Small intestine (tissue), 7 donors: ENCODE data around the gene SPATA16. TPM values are rescaled to one million over a fixed set of nuclear protein-coding genes. Genes with fewer than 3 reads are reported as not detected.
"Not testable (repeated sequence)": the region's sequence is repeated elsewhere in the genome, so short reads cannot be mapped to it uniquely, and the experiment has no call there.

Experiments used
- DNase-seq, 2 donors: peaks; one replicate each; pipeline versions ENCODE4 v3.0.0 to v3.0.0-alpha.2; 2013
- FAIRE-seq: peaks from 2 replicates; lab custom pipeline; 2012; peaks lifted over from hg19 to GRCh38; lab: Jason Lieb, UNC
- H3K27ac ChIP-seq, 3 donors: one replicate each; pipeline ENCODE4 v1.5.1; 2013; ENCODE audit warnings: low read length in 2 of 3, mild to moderate bottlenecking in 2 of 3, control low read depth in 1 of 3, inconsistent platforms in 1 of 3, low read depth in 1 of 3, moderate library complexity in 1 of 3
- H3K27me3 ChIP-seq, 3 donors: one replicate each; pipeline ENCODE4 v1.6.1; 2013; ENCODE audit warnings: low read length in 3 of 3, inconsistent platforms in 1 of 3; ENCODE audit not compliant: control insufficient read depth in 3 of 3, insufficient read depth in 3 of 3
- H3K36me3 ChIP-seq, 3 donors: one replicate each; pipeline ENCODE4 v1.6.1; 2013; ENCODE audit warnings: low read length in 3 of 3, inconsistent platforms in 1 of 3, low read depth in 1 of 3, mild to moderate bottlenecking in 1 of 3, moderate library complexity in 1 of 3; ENCODE audit not compliant: control insufficient read depth in 3 of 3, insufficient read depth in 2 of 3
- H3K4me1 ChIP-seq, 3 donors: one replicate each; pipeline ENCODE4 v1.6.1; 2013; ENCODE audit warnings: low read length in 2 of 3, inconsistent platforms in 1 of 3, low read depth in 1 of 3, mild to moderate bottlenecking in 1 of 3, moderate library complexity in 1 of 3; ENCODE audit not compliant: control insufficient read depth in 3 of 3, insufficient read depth in 2 of 3
- H3K4me3 ChIP-seq, 3 donors: one replicate each; pipeline ENCODE4 v1.5.1; 2013; ENCODE audit warnings: low read length in 3 of 3, control low read depth in 1 of 3, inconsistent platforms in 1 of 3, low read depth in 1 of 3, mild to moderate bottlenecking in 1 of 3, moderate library complexity in 1 of 3
- H3K9me3 ChIP-seq, 2 donors: one replicate each; pipeline ENCODE4 v1.6.1; 2013; ENCODE audit warnings: low read depth in 1 of 2, low read length in 1 of 2; ENCODE audit not compliant: control insufficient read depth in 2 of 2, insufficient read depth in 1 of 2
- WGBS, 3 donors: extraction: QIAGEN DNeasy Blood & Tissue Kit; methylation state at CpG; one replicate each; pipeline ENCODE4 v1.1.7; 2013; 5-methylcytosine and 5-hydroxymethylcytosine counted together
- polyA plus RNA-seq, 4 donors: library from polyadenylated mRNA; stranded (reverse) in 3 of 4; unstranded in 1 of 4; fragments of 200-250 nt in 3 of 4; fragments of 120-200 nt in 1 of 4; gene quantifications; one replicate each; pipeline versions ENCODE4 v1.2.1 to v1.2.3, GENCODE V29; 2013
- donor health status: healthy with polysubstance abuse.
- donor health status: control.
- donor health status: control.
- donor health status: Bipolar disorder and iron deficiency.
- donor health status: healthy.

Gene SPATA16
- polyA plus RNA-seq, 4 donors, result not detected

- H3K9me3 ChIP-seq, result no peaks in the 10 kb centered on the region
- H3K36me3 ChIP-seq, result no peaks in the 10 kb centered on the region
- no peaks in the 10 kb centered on the region for H3K27me3 ChIP-seq
- no peak overlapping the region for H3K4me3 ChIP-seq
- WGBS, 3 donors, result 45 to 68% (median 54%) methylated on average over 2 of the region's 2 CpGs
- no peak for DNase-seq
- H3K27ac ChIP-seq, result no peak overlapping the region
- FAIRE-seq, result no peak
- H3K4me1 ChIP-seq, result no peaks in the 10 kb centered on the region
Measured at GRCh38 chr3:172973799-172974198, 167.2 kb downstream of the SPATA16 start.

GRCh38 chr3:172972717-172973116 lies 168.3 kb downstream of the SPATA16 start:
- no peaks in the 10 kb centered on the region for H3K4me1 ChIP-seq
- 81 to 91% (median 89%) methylated on average over 5 of the region's 5 CpGs for WGBS, 3 donors
- no peaks in the 10 kb centered on the region for H3K27me3 ChIP-seq
- no peak overlapping the region for H3K27ac ChIP-seq
- no peak overlapping the region for H3K4me3 ChIP-seq
- FAIRE-seq (no peak), DNase-seq (no peak)
- H3K9me3 ChIP-seq, result no peaks in the 10 kb centered on the region
- no peaks in the 10 kb centered on the region for H3K36me3 ChIP-seq

GRCh38 chr3:172972067-172972466 lies 169.0 kb downstream of the SPATA16 start:
- Histone ChIP-seq H3K36me3 (no peaks in the 10 kb centered on the region), H3K4me3 (no peak overlapping the region), H3K27me3 (no peaks in the 10 kb centered on the region), H3K27ac (no peak overlapping the region), H3K4me1 (no peaks in the 10 kb centered on the region), H3K9me3 (no peaks in the 10 kb centered on the region)
- FAIRE-seq (no peak), DNase-seq (no peak)
- 68 to 83% (median 76%) methylated on average over 1 of the region's 1 CpG for WGBS, 3 donors

GRCh38 chr3:172968646-172969045 lies 172.4 kb downstream of the SPATA16 start:
- no peak for DNase-seq
- Histone ChIP-seq H3K27ac (no peak overlapping the region), H3K4me1 (no peaks in the 10 kb centered on the region), H3K36me3 (no peaks in the 10 kb centered on the region), H3K4me3 (no peak overlapping the region), H3K9me3 (no peaks in the 10 kb centered on the region), H3K27me3 (no peaks in the 10 kb centered on the region)
- FAIRE-seq, result no peak
- 71 to 73% (median 72%) methylated on average over 2 of the region's 2 CpGs for WGBS, 3 donors

- Histone ChIP-seq H3K27me3 (no peaks in the 10 kb centered on the region), H3K27ac (no peak overlapping the region), H3K36me3 (no peaks in the 10 kb centered on the region), H3K4me3 (no peak overlapping the region), H3K4me1 (no peaks in the 10 kb centered on the region), H3K9me3 (no peaks in the 10 kb centered on the region)
- FAIRE-seq (no peak), DNase-seq (no peak)
- WGBS, 3 donors, result 61 to 79% (median 72%) methylated on average over 2 of the region's 2 CpGs
Measured at GRCh38 chr3:172965256-172965655, 175.8 kb downstream of the SPATA16 start.

GRCh38 chr3:172960626-172961182 lies 180.3 kb downstream of the SPATA16 start:
- not testable (repeated sequence) for H3K9me3 ChIP-seq, H3K36me3 ChIP-seq, H3K27ac ChIP-seq, H3K4me1 ChIP-seq, DNase-seq, FAIRE-seq, H3K27me3 ChIP-seq, H3K4me3 ChIP-seq
- 77 to 82% (median 82%) methylated on average over 3 of the region's 3 CpGs for WGBS, 3 donors

- H3K27me3 ChIP-seq, result peaks cover 0 to 3% (median 0%) of the 10 kb centered on the region in 3 donors
- no peaks in the 10 kb centered on the region for H3K4me1 ChIP-seq
- no peaks in the 10 kb centered on the region for H3K36me3 ChIP-seq
- no peak overlapping the region for H3K27ac ChIP-seq
- H3K9me3 ChIP-seq, result no peaks in the 10 kb centered on the region
- H3K4me3 ChIP-seq, result no peak overlapping the region
- no peak for DNase-seq
- no peak for FAIRE-seq
- WGBS, 3 donors, result 87 to 97% (median 95%) methylated on average over 2 of the region's 2 CpGs
Measured at GRCh38 chr3:172958565-172958964, 182.5 kb downstream of the SPATA16 start.

- no peak for FAIRE-seq
- Histone ChIP-seq H3K27ac (no peak overlapping the region), H3K9me3 (no peaks in the 10 kb centered on the region), H3K4me3 (no peak overlapping the region), H3K4me1 (no peaks in the 10 kb centered on the region), H3K27me3 (no peaks in the 10 kb centered on the region), H3K36me3 (no peaks in the 10 kb centered on the region)
- 62 to 75% (median 66%) methylated on average over 2 of the region's 2 CpGs for WGBS, 3 donors
- no peak for DNase-seq
Measured at GRCh38 chr3:172953571-172953970, 187.5 kb downstream of the SPATA16 start.

- Histone ChIP-seq H3K4me3 (no peak overlapping the region), H3K4me1 (no peaks in the 10 kb centered on the region), H3K27me3 (no peaks in the 10 kb centered on the region), H3K36me3 (no peaks in the 10 kb centered on the region), H3K27ac (no peak overlapping the region), H3K9me3 (peaks cover 0 to 2% of the 10 kb centered on the region in 2 donors)
- no peak for DNase-seq
- FAIRE-seq, result no peak
- 12 to 35% (median 14%) methylated on average over 2 of the region's 2 CpGs for WGBS, 3 donors
Measured at GRCh38 chr3:172951511-172951910, 189.5 kb downstream of the SPATA16 start.
